OCI-LY1 (cell line): ENCODE measurements around the gene GBE1.

ENCODE experiments used
- H2AFZ ChIP-seq: fragments of 200-600 bp; sonication (generic), shearing (Covaris generic); 2 replicates; pipeline ENCODE4 v1.6.0; 2014; ENCODE audit warnings: antibody characterized with exemption, mild to moderate bottlenecking, low read length
- H3F3A ChIP-seq: fragments of 200-600 bp; sonication (generic), shearing (Covaris generic); 2 replicates; pipeline ENCODE4 v1.6.0; 2014; ENCODE audit warnings: mild to moderate bottlenecking, antibody characterized with exemption, low read length, moderate library complexity; ENCODE audit not compliant: insufficient read depth
- H3K27ac ChIP-seq: fragments of 200-600 bp; sonication (generic); 2 replicates; pipeline ENCODE4 v1.5.1; 2014; ENCODE audit warnings: low read length, mixed run types, mild to moderate bottlenecking, low read depth; ENCODE audit not compliant: poor library complexity, severe bottlenecking
- H3K27me3 ChIP-seq: fragments of 200-600 bp; sonication (generic); 2 replicates; pipeline ENCODE4 v1.6.0; 2014; ENCODE audit warnings: antibody characterized with exemption, mild to moderate bottlenecking, low read length, moderate library complexity; ENCODE audit not compliant: insufficient read depth
- H3K36me3 ChIP-seq: fragments of 200-600 bp; sonication (generic); 2 replicates; pipeline ENCODE4 v1.6.1; 2014; ENCODE audit warnings: mild to moderate bottlenecking, antibody characterized with exemption, low read length, moderate library complexity, mixed read lengths; ENCODE audit not compliant: insufficient read depth
- H3K4me1 ChIP-seq: fragments of 200-600 bp; sonication (generic); 2 replicates; pipeline ENCODE4 v1.5.1; 2014; ENCODE audit warnings: mild to moderate bottlenecking, low read length, moderate library complexity; ENCODE audit not compliant: insufficient read depth, severe bottlenecking
- H3K4me2 ChIP-seq: fragments of 200-600 bp; sonication (generic), shearing (Covaris generic); 2 replicates; pipeline ENCODE4 v1.6.1; 2014; ENCODE audit warnings: low read length
- H3K4me3 ChIP-seq: fragments of 200-600 bp; sonication (generic); 2 replicates; pipeline ENCODE4 v1.5.1; 2014; ENCODE audit warnings: low read length, low read depth, mild to moderate bottlenecking, mixed read lengths; ENCODE audit not compliant: poor library complexity, severe bottlenecking
- H3K79me2 ChIP-seq: fragments of 200-600 bp; shearing (Covaris generic); 2 replicates; pipeline ENCODE4 v1.6.1; 2016; ENCODE audit warnings: mixed run types, low read length, mixed read lengths; ENCODE audit not compliant: insufficient read depth
- H3K9ac ChIP-seq: fragments of 200-600 bp; sonication (generic), shearing (Covaris generic); 2 replicates; pipeline ENCODE4 v1.6.1; 2014; ENCODE audit warnings: mild to moderate bottlenecking, low read length, mixed read lengths
- H3K9me2 ChIP-seq: fragments of 200-600 bp; sonication (generic), shearing (Covaris generic); 2 replicates; pipeline ENCODE4 v1.6.1; 2014; ENCODE audit warnings: low read depth, mild to moderate bottlenecking, low read length, mixed read lengths
- H3K9me3 ChIP-seq: fragments of 200-600 bp; shearing (Covaris generic); 2 replicates; pipeline ENCODE4 v1.6.1; 2014; ENCODE audit warnings: low read length, mixed read lengths
- H4K20me1 ChIP-seq: fragments of 200-600 bp; sonication (generic), shearing (Covaris generic); 2 replicates; pipeline ENCODE4 v1.6.0; 2016; ENCODE audit warnings: mild to moderate bottlenecking, low read length; ENCODE audit not compliant: insufficient read depth
- EZH2 ChIP-seq: fragments of 200-600 bp; sonication (generic), shearing (Covaris generic); IDR thresholded peaks from 2 replicates; pipeline ENCODE4 v1.8.0; 2017; ENCODE audit warnings: borderline replicate concordance, mixed run types, mild to moderate bottlenecking, antibody characterized with exemption, low read length, moderate library complexity, mixed read lengths
- TF ChIP-seq, protein P1 (sequence below): fragments of 200-600 bp; sonication (generic), shearing (Covaris generic); IDR thresholded peaks from 2 replicates; pipeline ENCODE4 v1.5.1; 2017; ENCODE audit warnings: mild to moderate bottlenecking, antibody characterized with exemption, low read length, moderate library complexity, mixed read lengths

The GBE1 gene

DNA sequence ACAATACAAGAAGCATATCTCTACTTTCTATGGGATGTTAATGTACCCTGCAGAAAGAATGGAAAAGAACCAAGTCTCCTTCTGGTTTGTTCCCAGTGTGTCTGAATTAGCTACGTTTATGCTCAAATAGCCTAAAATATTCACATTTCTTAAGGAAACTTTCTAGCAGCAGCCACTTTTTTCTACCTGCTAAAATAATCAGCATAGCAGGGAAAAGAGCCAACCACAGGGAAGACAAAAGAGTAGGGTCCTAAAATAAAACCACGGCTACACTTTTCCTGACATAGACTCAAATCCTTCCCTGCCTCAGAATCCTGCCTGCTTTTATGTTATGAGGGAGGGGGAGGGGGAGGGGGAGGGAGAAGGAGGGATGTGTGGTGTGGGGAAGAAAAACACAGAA is 136.7 kb downstream of the GBE1 start:
- no peaks in the 10 kb centered on the region for H3K79me2 ChIP-seq
- H3K4me3 ChIP-seq: no peak overlapping the region

DNA sequence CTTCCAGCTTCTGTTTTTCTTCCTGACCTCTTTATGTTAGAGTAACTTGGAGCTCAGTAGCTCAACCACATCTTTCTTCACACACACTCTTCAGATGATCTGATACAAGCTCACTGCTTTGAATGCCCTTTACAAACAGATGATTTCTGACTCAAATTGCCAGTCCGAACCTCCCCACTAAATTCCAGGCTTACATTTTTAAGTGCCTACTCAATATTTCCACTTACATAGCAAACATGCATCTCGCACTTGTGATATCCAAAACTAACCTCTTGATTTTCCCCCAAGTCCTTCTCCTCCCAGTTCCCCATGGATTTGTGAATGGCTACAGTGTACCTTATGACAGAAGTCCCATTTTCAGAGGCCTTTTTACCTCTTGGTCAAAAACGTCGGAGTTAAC is 139.1 kb downstream of the GBE1 start:
- H3K9ac ChIP-seq: no peak overlapping the region
- H4K20me1 ChIP-seq: no peaks in the 10 kb centered on the region
- H2AFZ ChIP-seq: no peak overlapping the region
- no peaks in the 10 kb centered on the region for H3K79me2 ChIP-seq
- H3K4me3 ChIP-seq: no peak overlapping the region
- no peaks in the 10 kb centered on the region for H3K4me1 ChIP-seq
- H3K36me3 ChIP-seq: no peaks in the 10 kb centered on the region
- no peaks in the 10 kb centered on the region for H3K9me3 ChIP-seq
- H3K27me3 ChIP-seq: no peaks in the 10 kb centered on the region
- no peaks in the 10 kb centered on the region for H3K9me2 ChIP-seq
- no peaks in the 10 kb centered on the region for H3F3A ChIP-seq
- H3K27ac ChIP-seq: no peak overlapping the region
- no peak overlapping the region for H3K4me2 ChIP-seq
- TF ChIP-seq EZH2: no peak
- TF ChIP-seq, protein P1, sequence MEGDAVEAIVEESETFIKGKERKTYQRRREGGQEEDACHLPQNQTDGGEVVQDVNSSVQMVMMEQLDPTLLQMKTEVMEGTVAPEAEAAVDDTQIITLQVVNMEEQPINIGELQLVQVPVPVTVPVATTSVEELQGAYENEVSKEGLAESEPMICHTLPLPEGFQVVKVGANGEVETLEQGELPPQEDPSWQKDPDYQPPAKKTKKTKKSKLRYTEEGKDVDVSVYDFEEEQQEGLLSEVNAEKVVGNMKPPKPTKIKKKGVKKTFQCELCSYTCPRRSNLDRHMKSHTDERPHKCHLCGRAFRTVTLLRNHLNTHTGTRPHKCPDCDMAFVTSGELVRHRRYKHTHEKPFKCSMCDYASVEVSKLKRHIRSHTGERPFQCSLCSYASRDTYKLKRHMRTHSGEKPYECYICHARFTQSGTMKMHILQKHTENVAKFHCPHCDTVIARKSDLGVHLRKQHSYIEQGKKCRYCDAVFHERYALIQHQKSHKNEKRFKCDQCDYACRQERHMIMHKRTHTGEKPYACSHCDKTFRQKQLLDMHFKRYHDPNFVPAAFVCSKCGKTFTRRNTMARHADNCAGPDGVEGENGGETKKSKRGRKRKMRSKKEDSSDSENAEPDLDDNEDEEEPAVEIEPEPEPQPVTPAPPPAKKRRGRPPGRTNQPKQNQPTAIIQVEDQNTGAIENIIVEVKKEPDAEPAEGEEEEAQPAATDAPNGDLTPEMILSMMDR: no peak

More for the DNA sequence above, 136.7 kb downstream of the GBE1 start:
- Histone ChIP-seq H3K4me2 (no peak overlapping the region), H3F3A (no peaks in the 10 kb centered on the region), H3K9ac (no peak overlapping the region), H3K27ac (no peak overlapping the region), H2AFZ (no peak overlapping the region), H3K9me3 (no peaks in the 10 kb centered on the region), H3K27me3 (no peaks in the 10 kb centered on the region), H4K20me1 (no peaks in the 10 kb centered on the region), H3K4me1 (no peaks in the 10 kb centered on the region), H3K36me3 (no peaks in the 10 kb centered on the region), H3K9me2 (no peaks in the 10 kb centered on the region)
- TF ChIP-seq EZH2: no peak
- TF ChIP-seq, protein P1: no peak

DNA sequence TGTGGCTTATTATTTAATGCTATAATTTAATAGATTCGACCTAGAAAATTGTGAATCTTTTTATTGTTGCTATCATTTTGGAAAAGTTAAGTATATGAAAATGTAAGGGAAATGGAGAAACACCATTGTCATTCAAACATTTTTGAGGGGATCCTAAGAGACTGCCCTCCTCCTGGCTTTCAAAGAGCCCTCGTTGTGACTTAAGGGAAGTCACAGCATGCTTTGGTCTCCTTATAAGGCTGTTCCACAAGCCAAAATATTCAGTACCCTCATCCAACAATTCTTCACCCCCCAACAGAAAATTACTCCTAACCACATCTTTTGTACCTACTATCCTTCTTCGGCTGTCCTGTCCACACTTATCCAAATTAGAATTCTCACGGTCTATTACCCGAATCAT is 140.2 kb downstream of the GBE1 start:
- no peaks in the 10 kb centered on the region for H3F3A ChIP-seq
- H4K20me1 ChIP-seq: no peaks in the 10 kb centered on the region
- no peaks in the 10 kb centered on the region for H3K9me2 ChIP-seq
- no peak overlapping the region for H3K9ac ChIP-seq
- H3K4me1 ChIP-seq: no peaks in the 10 kb centered on the region
- no peak overlapping the region for H3K4me3 ChIP-seq
- H3K4me2 ChIP-seq: no peak overlapping the region
- H3K36me3 ChIP-seq: no peaks in the 10 kb centered on the region
- no peak for TF ChIP-seq EZH2
- TF ChIP-seq, protein P1: no peak
- no peak overlapping the region for H3K27ac ChIP-seq
- no peaks in the 10 kb centered on the region for H3K9me3 ChIP-seq
- H3K27me3 ChIP-seq: no peaks in the 10 kb centered on the region
- H3K79me2 ChIP-seq: no peaks in the 10 kb centered on the region
- H2AFZ ChIP-seq: no peak overlapping the region
